ENCODE results near the gene NSUN6. TPM values are rescaled to one million over a fixed set of nuclear protein-coding genes. Genes with fewer than 3 reads are reported as not detected.

The NSUN6 gene
- total and polyA plus RNA-seq, 3 donors from 2014 or later, result 34.7 to 73.0 (median 50.2) TPM

- DNase-seq, result no peak
- Histone ChIP-seq H3K36me3 (ENCODE audit: low read depth, missing control alignments) (no peaks in the 10 kb centered on the region), H3K4me1 (no peaks in the 10 kb centered on the region), H3K4me3 (no peak overlapping the region), H3K27me3 (no peaks in the 10 kb centered on the region), H3K27ac (no peak overlapping the region), H3K9me3 (no peaks in the 10 kb centered on the region)
- intact Hi-C loops (cut with DNase I; ENCODE audit: low total_unique reads), result no loop called here
- no peak for TF ChIP-seq CTCF (IDR thresholded peaks at IDR 0.05)
- TF ChIP-seq POLR2A (IDR thresholded peaks at IDR 0.05), result no peak
- 81 to 91% methylated on average over 4 of the region's 4 CpGs for WGBS, 2 donors
Observed at GRCh38 chr10:18566177-18566576, 85.2 kb downstream of the NSUN6 start.

- intact Hi-C loops (cut with DNase I; ENCODE audit: low total_unique reads), result no loop called here
- H3K4me1 ChIP-seq, result no peaks in the 10 kb centered on the region
- 79% methylated on average over 5 of the region's 5 CpGs for WGBS, 2 donors
- no peak overlapping the region for H3K27ac ChIP-seq
- DNase-seq, result no peak
- no peaks in the 10 kb centered on the region for H3K9me3 ChIP-seq
- TF ChIP-seq CTCF (IDR thresholded peaks at IDR 0.05) (no peak), POLR2A (IDR thresholded peaks at IDR 0.05) (no peak)
- no peaks in the 10 kb centered on the region for H3K36me3 ChIP-seq (ENCODE audit: low read depth, missing control alignments)
- H3K27me3 ChIP-seq, result no peaks in the 10 kb centered on the region
- no peak overlapping the region for H3K4me3 ChIP-seq
Observed at GRCh38 chr10:18565006-18565405, 86.4 kb downstream of the NSUN6 start.

- intact Hi-C loops (cut with DNase I; ENCODE audit: low total_unique reads), result no loop called here
- H3K4me1 ChIP-seq, result no peaks in the 10 kb centered on the region
- TF ChIP-seq POLR2A (IDR thresholded peaks at IDR 0.05) (no peak), CTCF (IDR thresholded peaks at IDR 0.05) (no peak)
- no peak for DNase-seq
- H3K9me3 ChIP-seq, result no peaks in the 10 kb centered on the region
- H3K27me3 ChIP-seq, result no peaks in the 10 kb centered on the region
- no peak overlapping the region for H3K4me3 ChIP-seq
- WGBS, 2 donors, result 81 to 84% methylated on average over 6 of the region's 6 CpGs
- H3K27ac ChIP-seq, result no peak overlapping the region
- no peaks in the 10 kb centered on the region for H3K36me3 ChIP-seq (ENCODE audit: low read depth, missing control alignments)
Observed at GRCh38 chr10:18563003-18563726, 88.2 kb downstream of the NSUN6 start.

GRCh38 chr10:18561861-18562551 lies 89.4 kb downstream of the NSUN6 start:
- intact Hi-C loops (cut with DNase I; ENCODE audit: low total_unique reads), result no loop called here
- no peaks in the 10 kb centered on the region for H3K9me3 ChIP-seq
- no peak overlapping the region for H3K4me3 ChIP-seq
- no peaks in the 10 kb centered on the region for H3K36me3 ChIP-seq (ENCODE audit: low read depth, missing control alignments)
- TF ChIP-seq CTCF (IDR thresholded peaks at IDR 0.05) (no peak), POLR2A (IDR thresholded peaks at IDR 0.05) (no peak)
- no peaks in the 10 kb centered on the region for H3K4me1 ChIP-seq
- 81 to 82% methylated on average over 8 of the region's 8 CpGs for WGBS, 2 donors
- no peak for DNase-seq
- no peaks in the 10 kb centered on the region for H3K27me3 ChIP-seq
- no peak overlapping the region for H3K27ac ChIP-seq

Data from testis (tissue), 3 donors.